ENCODE data around the gene MED22. TPM values are rescaled to one million over a fixed set of nuclear protein-coding genes. Genes with fewer than 3 reads are reported as not detected.

Gene MED22
- total RNA-seq, 2 donors from 2014 or later = 16.5 to 21.3 TPM

DNA sequence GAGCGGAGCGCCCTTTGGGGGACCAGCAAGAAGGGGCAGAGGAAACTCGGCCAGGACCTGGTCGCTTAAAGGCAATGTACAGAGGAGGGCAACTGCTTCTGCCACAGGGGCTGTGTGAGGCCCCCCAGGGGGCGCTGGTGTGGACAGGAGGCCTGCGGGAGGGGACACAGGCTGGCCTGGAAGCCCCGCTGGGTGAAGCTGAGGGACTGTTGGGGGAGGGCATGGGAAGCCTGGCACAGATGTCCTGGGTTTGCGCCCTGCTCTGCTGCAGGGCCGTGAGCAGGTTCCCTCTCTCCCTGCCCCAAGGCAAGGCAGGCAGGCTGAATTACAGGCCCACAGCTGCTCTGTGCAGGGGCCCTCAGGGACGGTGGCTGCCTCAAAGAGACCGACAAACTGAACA, 5.4 kb downstream of the MED22 start:
- H3K27me3 ChIP-seq = no peaks in the 10 kb centered on the region
- TF ChIP-seq, protein P1, sequence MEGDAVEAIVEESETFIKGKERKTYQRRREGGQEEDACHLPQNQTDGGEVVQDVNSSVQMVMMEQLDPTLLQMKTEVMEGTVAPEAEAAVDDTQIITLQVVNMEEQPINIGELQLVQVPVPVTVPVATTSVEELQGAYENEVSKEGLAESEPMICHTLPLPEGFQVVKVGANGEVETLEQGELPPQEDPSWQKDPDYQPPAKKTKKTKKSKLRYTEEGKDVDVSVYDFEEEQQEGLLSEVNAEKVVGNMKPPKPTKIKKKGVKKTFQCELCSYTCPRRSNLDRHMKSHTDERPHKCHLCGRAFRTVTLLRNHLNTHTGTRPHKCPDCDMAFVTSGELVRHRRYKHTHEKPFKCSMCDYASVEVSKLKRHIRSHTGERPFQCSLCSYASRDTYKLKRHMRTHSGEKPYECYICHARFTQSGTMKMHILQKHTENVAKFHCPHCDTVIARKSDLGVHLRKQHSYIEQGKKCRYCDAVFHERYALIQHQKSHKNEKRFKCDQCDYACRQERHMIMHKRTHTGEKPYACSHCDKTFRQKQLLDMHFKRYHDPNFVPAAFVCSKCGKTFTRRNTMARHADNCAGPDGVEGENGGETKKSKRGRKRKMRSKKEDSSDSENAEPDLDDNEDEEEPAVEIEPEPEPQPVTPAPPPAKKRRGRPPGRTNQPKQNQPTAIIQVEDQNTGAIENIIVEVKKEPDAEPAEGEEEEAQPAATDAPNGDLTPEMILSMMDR (IDR thresholded peaks at IDR 0.05) = no peak
- intact Hi-C loops (cut with DNase I) = no loop called here
- no peak overlapping the region for H3K27ac ChIP-seq
- H3K4me1 ChIP-seq = peaks cover 7% of the 10 kb centered on the region
- H3K9me3 ChIP-seq = no peaks in the 10 kb centered on the region
- peaks cover 5% of the 10 kb centered on the region for H3K36me3 ChIP-seq
- no peak overlapping the region for H3K4me3 ChIP-seq
- no peak for DNase-seq
- H3K9ac ChIP-seq (ENCODE audit: low read depth in 2 of 2, low read length in 2 of 2) = peak overlapping the region in 1 of 2 donors; percentile 12

DNA sequence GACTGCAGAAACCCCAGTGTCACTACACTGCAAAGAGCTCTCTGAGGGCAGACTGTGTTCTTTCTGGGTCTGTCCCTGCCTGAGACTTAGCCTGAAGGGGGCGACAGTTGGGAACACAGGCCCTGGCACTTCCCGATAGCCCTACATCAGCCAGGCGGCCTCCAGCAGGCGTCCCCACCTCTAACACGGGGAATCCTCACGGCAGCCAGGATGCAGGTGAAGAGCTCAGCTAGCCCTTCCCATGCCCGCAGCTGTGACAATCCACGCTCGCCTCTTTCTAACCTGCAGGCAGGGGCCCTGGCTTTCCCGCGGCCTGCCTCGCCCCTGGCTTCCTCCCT, 5.9 kb downstream of the MED22 start:
- no peak for DNase-seq
- H3K27ac ChIP-seq = no peak overlapping the region
- peaks cover 7% of the 10 kb centered on the region for H3K4me1 ChIP-seq
- intact Hi-C loops (cut with DNase I) = no loop called here
- H3K9me3 ChIP-seq = no peaks in the 10 kb centered on the region
- peaks cover 5% of the 10 kb centered on the region for H3K36me3 ChIP-seq
- peak overlapping the region in 1 of 2 donors; percentile 12 for H3K9ac ChIP-seq (ENCODE audit: low read depth in 2 of 2, low read length in 2 of 2)
- H3K4me3 ChIP-seq = no peak overlapping the region
- TF ChIP-seq, protein P1 (IDR thresholded peaks at IDR 0.05) = no peak
- no peaks in the 10 kb centered on the region for H3K27me3 ChIP-seq

DNA sequence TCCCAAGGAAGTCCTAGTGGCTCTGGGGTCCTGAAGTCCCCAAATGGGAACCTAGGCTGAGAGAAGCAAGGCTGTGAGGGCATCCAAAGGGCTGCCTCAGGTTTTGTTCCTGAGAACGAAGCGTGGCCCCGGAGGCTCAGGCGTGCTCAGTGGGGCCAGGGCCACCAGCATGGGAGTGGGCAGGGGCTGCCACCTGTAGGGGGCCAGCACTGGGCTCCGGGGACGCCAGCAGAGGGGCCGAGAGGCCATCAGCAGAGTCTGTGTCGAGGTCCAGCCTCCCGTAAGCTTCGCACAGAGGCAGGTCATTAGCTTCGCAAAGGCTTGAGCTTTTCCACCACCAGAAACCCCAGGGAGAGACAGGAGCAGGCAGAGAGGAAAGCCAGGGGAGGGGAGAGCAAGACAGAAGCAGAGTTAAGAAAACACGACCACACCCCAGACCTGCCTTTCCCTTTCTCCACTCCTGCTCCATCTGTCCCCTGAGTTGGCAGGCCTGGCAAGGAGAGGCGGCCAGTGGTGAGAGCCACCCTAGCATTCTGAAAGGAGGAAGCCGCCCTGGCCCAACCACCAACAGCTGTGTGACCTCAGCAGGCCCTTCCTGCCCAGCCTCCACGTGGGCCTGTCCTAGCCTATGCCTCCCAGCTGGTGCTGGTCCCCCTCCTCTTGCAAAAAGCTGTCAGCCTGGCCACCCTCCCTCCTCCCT, 6.4 kb downstream of the MED22 start:
- H3K36me3 ChIP-seq = peaks cover 5% of the 10 kb centered on the region
- intact Hi-C loops (cut with DNase I) = no loop called here
- TF ChIP-seq, protein P1 (IDR thresholded peaks at IDR 0.05) = no peak
- H3K27me3 ChIP-seq = no peaks in the 10 kb centered on the region
- no peak overlapping the region for H3K27ac ChIP-seq
- no peak for DNase-seq
- H3K4me1 ChIP-seq = peaks cover 2% of the 10 kb centered on the region
- H3K4me3 ChIP-seq = no peak overlapping the region
- H3K9ac ChIP-seq (ENCODE audit: low read depth in 2 of 2, low read length in 2 of 2) = peak overlapping the region in 1 of 2 donors; percentile 40
- H3K9me3 ChIP-seq = no peaks in the 10 kb centered on the region

DNA sequence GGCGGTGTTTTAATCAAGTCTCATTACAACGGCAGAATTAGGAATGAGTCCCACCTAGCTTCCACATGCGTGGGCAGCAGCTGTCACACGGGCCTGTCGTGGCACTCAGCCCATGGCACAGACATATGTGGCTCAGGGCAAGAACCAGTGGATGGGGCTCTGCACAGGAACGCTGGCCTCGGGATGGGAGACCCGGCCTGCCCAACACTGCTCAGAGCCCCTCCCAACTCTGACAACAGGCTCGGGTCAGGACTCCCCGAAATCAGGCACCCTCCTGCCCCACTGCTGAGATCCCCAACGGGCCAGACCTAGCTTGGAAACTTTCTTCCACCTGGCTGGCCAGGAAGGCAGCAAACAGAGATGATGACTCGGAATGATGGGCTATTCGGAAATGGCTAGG, 7.0 kb downstream of the MED22 start:
- H3K27ac ChIP-seq = no peak overlapping the region
- intact Hi-C loops (cut with DNase I) = no loop called here
- no peak overlapping the region for H3K4me3 ChIP-seq
- DNase-seq = no peak
- H3K4me1 ChIP-seq = no peaks in the 10 kb centered on the region
- no peak overlapping the region for H3K9ac ChIP-seq (ENCODE audit: low read depth in 2 of 2, low read length in 2 of 2)
- no peaks in the 10 kb centered on the region for H3K27me3 ChIP-seq
- peaks cover 5% of the 10 kb centered on the region for H3K36me3 ChIP-seq
- TF ChIP-seq, protein P1 (IDR thresholded peaks at IDR 0.05) = no peak
- H3K9me3 ChIP-seq = no peaks in the 10 kb centered on the region

DNA sequence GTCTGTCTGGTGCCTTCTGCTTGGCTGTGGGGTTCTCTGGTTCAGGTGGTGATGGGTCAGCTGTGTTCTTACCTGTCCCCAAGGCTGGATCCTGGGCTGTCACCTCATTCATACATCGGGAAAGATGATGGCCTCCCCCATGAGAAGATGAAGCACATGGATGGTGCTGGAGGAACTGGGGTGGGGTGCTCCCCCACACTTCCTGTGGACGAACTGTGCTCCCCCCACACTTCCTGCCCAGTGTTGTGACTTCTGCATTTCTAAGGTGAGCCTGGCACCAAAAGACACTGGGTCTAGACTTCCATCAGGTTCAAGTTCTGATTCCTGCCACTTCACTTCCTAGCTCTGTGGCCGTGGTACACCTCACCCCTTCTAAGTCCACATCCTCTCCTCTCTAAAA, 7.7 kb downstream of the MED22 start:
- Histone ChIP-seq H3K27me3 (no peaks in the 10 kb centered on the region), H3K9me3 (no peaks in the 10 kb centered on the region), H3K4me3 (no peak overlapping the region), H3K36me3 (peaks cover 5% of the 10 kb centered on the region), H3K27ac (no peak overlapping the region), H3K9ac (ENCODE audit: low read depth in 2 of 2, low read length in 2 of 2) (no peak overlapping the region), H3K4me1 (peaks cover under 1% of the 10 kb centered on the region)
- TF ChIP-seq, protein P1 (IDR thresholded peaks at IDR 0.05) = no peak
- intact Hi-C loops (cut with DNase I) = no loop called here
- DNase-seq = no peak
